Measurements from ENCODE around the gene FBXO22. TPM values are rescaled to one million over a fixed set of nuclear protein-coding genes. Genes with fewer than 3 reads are reported as not detected.
A peak's percentile ranks its signal among the peaks of the same experiment; 100 is the strongest.

Gene FBXO22
- total RNA-seq, 1 experiment from 2014 or later = 47.7 TPM

DNA sequence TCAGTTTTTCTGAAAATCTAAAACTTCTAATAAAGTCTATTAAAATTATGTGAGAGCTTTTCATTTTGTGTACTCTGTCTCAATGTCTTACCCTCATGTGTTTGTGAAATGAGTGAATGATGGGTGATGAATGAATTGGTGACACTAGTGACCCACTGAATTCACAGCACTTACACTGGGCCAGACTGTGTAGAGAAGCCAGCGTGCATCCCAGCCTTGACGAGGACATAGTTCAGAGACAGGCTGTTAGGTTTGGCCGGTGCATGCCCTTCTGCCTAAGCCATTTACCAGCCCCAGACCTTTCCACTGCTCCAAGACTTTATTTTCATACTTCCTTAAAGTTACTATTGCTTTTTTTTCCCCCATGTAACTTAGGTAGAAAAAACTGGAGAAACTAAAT is 38.8 kb downstream of the FBXO22 start:
- Mint-ChIP-seq H3K27ac (ENCODE audit: unreplicated experiment) (no peak overlapping the region), H3K36me3 (ENCODE audit: insufficient read depth, unreplicated experiment) (peaks cover 26% of the 10 kb centered on the region), H3K27me3 (ENCODE audit: insufficient read depth, unreplicated experiment) (no peaks in the 10 kb centered on the region), H3K9me3 (ENCODE audit: unreplicated experiment) (no peaks in the 10 kb centered on the region), H3K4me1 (ENCODE audit: low read depth, unreplicated experiment) (no peaks in the 10 kb centered on the region), H3K4me3 (ENCODE audit: unreplicated experiment) (no peak overlapping the region)
- intact Hi-C loops (cut with micrococcal nuclease; ENCODE audit: unreplicated experiment) = no loop called here
- ChIA-PET POLR2A (no interaction called here), CTCF (no interaction called here)
- H3K9me3 ChIP-seq = no peaks in the 10 kb centered on the region
- TF ChIP-seq, protein P1, sequence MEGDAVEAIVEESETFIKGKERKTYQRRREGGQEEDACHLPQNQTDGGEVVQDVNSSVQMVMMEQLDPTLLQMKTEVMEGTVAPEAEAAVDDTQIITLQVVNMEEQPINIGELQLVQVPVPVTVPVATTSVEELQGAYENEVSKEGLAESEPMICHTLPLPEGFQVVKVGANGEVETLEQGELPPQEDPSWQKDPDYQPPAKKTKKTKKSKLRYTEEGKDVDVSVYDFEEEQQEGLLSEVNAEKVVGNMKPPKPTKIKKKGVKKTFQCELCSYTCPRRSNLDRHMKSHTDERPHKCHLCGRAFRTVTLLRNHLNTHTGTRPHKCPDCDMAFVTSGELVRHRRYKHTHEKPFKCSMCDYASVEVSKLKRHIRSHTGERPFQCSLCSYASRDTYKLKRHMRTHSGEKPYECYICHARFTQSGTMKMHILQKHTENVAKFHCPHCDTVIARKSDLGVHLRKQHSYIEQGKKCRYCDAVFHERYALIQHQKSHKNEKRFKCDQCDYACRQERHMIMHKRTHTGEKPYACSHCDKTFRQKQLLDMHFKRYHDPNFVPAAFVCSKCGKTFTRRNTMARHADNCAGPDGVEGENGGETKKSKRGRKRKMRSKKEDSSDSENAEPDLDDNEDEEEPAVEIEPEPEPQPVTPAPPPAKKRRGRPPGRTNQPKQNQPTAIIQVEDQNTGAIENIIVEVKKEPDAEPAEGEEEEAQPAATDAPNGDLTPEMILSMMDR (IDR thresholded peaks at IDR 0.05; ENCODE audit: insufficient read depth in 1 of 2, low read depth in 1 of 2, low read length in 1 of 2, severe bottlenecking in 1 of 2, unreplicated experiment in 1 of 2) = no peak
- no TSS peak for BruUV-seq (replicated peaks)
- no peaks in the 10 kb centered on the region for H3K27me3 ChIP-seq (replicated peaks; ENCODE audit: control insufficient read depth, insufficient read depth, low read length)
- DNase-seq = peak in 1 of 2 experiments; percentile 9
- no peaks in the 10 kb centered on the region for H3K4me1 ChIP-seq
- H3K4me3 ChIP-seq (ENCODE audit: low read depth, low read length) = no peak overlapping the region
- H3K36me3 ChIP-seq (ENCODE audit: control insufficient read depth, insufficient read depth, low read length) = no peaks in the 10 kb centered on the region

DNA sequence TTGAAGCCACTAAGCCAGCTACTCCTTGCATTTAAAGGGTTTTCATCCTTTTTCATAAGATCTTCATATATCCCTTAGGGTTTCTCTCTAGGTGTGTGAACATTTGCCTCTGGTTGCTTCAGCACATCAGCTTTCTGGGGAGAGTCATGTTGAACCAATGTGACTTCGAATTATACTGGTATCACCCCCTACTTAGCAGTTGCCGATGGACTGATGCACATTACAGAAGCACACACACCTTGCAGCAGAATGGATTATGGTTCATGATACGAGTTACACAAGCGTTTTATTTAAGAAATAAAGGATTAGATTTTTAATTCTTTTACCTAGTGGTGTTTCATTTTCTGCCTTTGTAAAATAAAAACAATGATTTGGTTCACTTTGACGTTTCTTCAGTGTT is 39.6 kb downstream of the FBXO22 start:
- Histone ChIP-seq H3K4me3 (ENCODE audit: low read depth, low read length) (no peak overlapping the region), H3K9me3 (no peaks in the 10 kb centered on the region), H3K4me1 (no peaks in the 10 kb centered on the region), H3K36me3 (ENCODE audit: control insufficient read depth, insufficient read depth, low read length) (no peaks in the 10 kb centered on the region), H3K27me3 (replicated peaks; ENCODE audit: control insufficient read depth, insufficient read depth, low read length) (no peaks in the 10 kb centered on the region)
- CTCF ChIA-PET = no interaction called here
- Mint-ChIP-seq H3K27me3 (ENCODE audit: insufficient read depth, unreplicated experiment) (no peaks in the 10 kb centered on the region), H3K4me3 (ENCODE audit: unreplicated experiment) (no peak overlapping the region), H3K9me3 (ENCODE audit: unreplicated experiment) (no peaks in the 10 kb centered on the region), H3K36me3 (ENCODE audit: insufficient read depth, unreplicated experiment) (peaks cover 18% of the 10 kb centered on the region), H3K4me1 (ENCODE audit: low read depth, unreplicated experiment) (no peaks in the 10 kb centered on the region), H3K27ac (ENCODE audit: unreplicated experiment) (no peak overlapping the region)
- TF ChIP-seq, protein P1 (IDR thresholded peaks at IDR 0.05; ENCODE audit: insufficient read depth in 1 of 2, low read depth in 1 of 2, low read length in 1 of 2, severe bottlenecking in 1 of 2, unreplicated experiment in 1 of 2) = no peak
- POLR2A ChIA-PET = no interaction called here
- no TSS peak for BruUV-seq (replicated peaks)
- DNase-seq = no peak
- intact Hi-C loops (cut with micrococcal nuclease; ENCODE audit: unreplicated experiment) = no loop called here

DNA sequence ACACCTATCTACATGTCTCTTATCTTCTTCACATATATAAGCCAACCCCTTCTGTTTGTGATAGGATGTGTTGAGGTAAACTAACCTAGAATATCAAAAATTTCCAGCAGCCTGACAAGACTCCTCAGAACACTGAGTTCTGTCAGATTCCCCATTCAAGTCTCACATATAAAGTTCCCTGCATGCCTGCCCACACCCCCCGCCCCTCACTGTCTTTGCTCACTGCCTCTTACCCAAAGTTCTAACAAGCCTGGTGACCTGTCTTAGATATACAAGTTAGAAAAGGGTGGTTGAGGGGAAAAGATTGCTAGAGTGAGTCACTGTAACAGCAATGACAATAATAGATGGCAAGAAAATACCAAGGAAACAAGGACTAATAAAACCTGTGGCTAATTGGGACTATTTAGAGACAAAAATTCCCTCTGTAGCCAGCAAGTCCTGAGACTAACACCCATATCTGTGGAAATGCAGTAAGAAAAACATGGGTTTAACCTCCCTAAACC is 40.1 kb downstream of the FBXO22 start:
- H3K4me3 Mint-ChIP-seq (ENCODE audit: unreplicated experiment) = no peak overlapping the region
- Histone ChIP-seq H3K36me3 (ENCODE audit: control insufficient read depth, insufficient read depth, low read length) (no peaks in the 10 kb centered on the region), H3K4me1 (no peaks in the 10 kb centered on the region), H3K9me3 (no peaks in the 10 kb centered on the region), H3K27me3 (replicated peaks; ENCODE audit: control insufficient read depth, insufficient read depth, low read length) (no peaks in the 10 kb centered on the region), H3K4me3 (ENCODE audit: low read depth, low read length) (no peak overlapping the region)
- H3K4me1 Mint-ChIP-seq (ENCODE audit: low read depth, unreplicated experiment) = no peaks in the 10 kb centered on the region
- H3K36me3 Mint-ChIP-seq (ENCODE audit: insufficient read depth, unreplicated experiment) = peaks cover 13% of the 10 kb centered on the region
- intact Hi-C loops (cut with micrococcal nuclease; ENCODE audit: unreplicated experiment) = no loop called here
- ChIA-PET POLR2A (no interaction called here), CTCF (no interaction called here)
- BruUV-seq (replicated peaks) = TSS peak; percentile 14
- H3K27me3 Mint-ChIP-seq (ENCODE audit: insufficient read depth, unreplicated experiment) = no peaks in the 10 kb centered on the region
- H3K9me3 Mint-ChIP-seq (ENCODE audit: unreplicated experiment) = no peaks in the 10 kb centered on the region
- TF ChIP-seq, protein P1 (IDR thresholded peaks at IDR 0.05; ENCODE audit: insufficient read depth in 1 of 2, low read depth in 1 of 2, low read length in 1 of 2, severe bottlenecking in 1 of 2, unreplicated experiment in 1 of 2) = no peak
- DNase-seq = no peak
- no peak overlapping the region for H3K27ac Mint-ChIP-seq (ENCODE audit: unreplicated experiment)
